Cardiac muscle cell (in vitro differentiated cells and primary cell): ENCODE results near the gene TNKS1BP1. TPM values are rescaled to one million over a fixed set of nuclear protein-coding genes. Genes with fewer than 3 reads are reported as not detected.

Experiments
- DNase-seq, 2 donors: peaks; one replicate each; pipeline versions ENCODE4 v3.0.0 to v3.0.0-alpha.2; 2010 to 2017; ENCODE audit warnings: low read depth in 1 of 2, low spot score in 1 of 2
- H3K27ac ChIP-seq: fragments of 200-600 bp; sonication (generic); 2 replicates; pipeline ENCODE4 v1.5.1; 2016
- H3K27me3 ChIP-seq: fragments of 200-600 bp; sonication (generic); 2 replicates; pipeline ENCODE4 v1.6.0; 2016; ENCODE audit warnings: control low read depth
- H3K36me3 ChIP-seq: fragments of 200-600 bp; sonication (generic); 2 replicates; pipeline ENCODE4 v1.5.1; 2016; ENCODE audit warnings: control low read depth
- H3K4me1 ChIP-seq: fragments of 200-600 bp; sonication (generic); 2 replicates; pipeline ENCODE4 v1.8.1; 2017; ENCODE audit warnings: low read depth, mild to moderate bottlenecking, mixed run types
- H3K4me3 ChIP-seq: fragments of 200-600 bp; sonication (generic); 2 replicates; pipeline ENCODE4 v1.5.1; 2016; ENCODE audit warnings: mild to moderate bottlenecking
- H3K9me3 ChIP-seq: fragments of 200-600 bp; sonication (generic); 2 replicates; pipeline ENCODE4 v1.5.1; 2017; ENCODE audit warnings: low read depth, mild to moderate bottlenecking, control low read depth
- CTCF ChIP-seq: IDR thresholded peaks from 2 replicates; pipeline ENCODE4 v1.5.1; 2012; ENCODE audit warnings: low read depth, mild to moderate bottlenecking, low read length
- polyA plus RNA-seq: library from polyadenylated mRNA; unstranded; fragments of >200 nt; fragmentation: Nextera tagmentation; extraction: Ambion mirVana; gene quantifications from 2 replicates; pipeline ENCODE4 v1.2.1, GENCODE V29; 2016
- total RNA-seq: library from RNA; depleted of rRNA; stranded (reverse); fragments of >200 nt; gene quantifications from 2 replicates; pipeline ENCODE4 v1.2.3, GENCODE V29; 2016

The TNKS1BP1 gene
- 58.9 and 69.1 TPM in 2 replicates for total RNA-seq
- 62.1 and 67.1 TPM in 2 replicates for polyA plus RNA-seq

GRCh38 chr11:57324886-57325734, at the start of gene TNKS1BP1:
Gene TNKS1BP1, minus strand, starts transcription at chr11:57324952. Its CDS starts 3,067 bp downstream, at chr11:57321885.
- peaks cover 25% of the 10 kb centered on the region for H3K36me3 ChIP-seq
- TF ChIP-seq CTCF: no peak

GRCh38 chr11:57373146-57373545, 48.4 kb upstream of the TNKS1BP1 start:
- Histone ChIP-seq H3K4me1 (no peaks in the 10 kb centered on the region), H3K27me3 (no peaks in the 10 kb centered on the region), H3K36me3 (no peaks in the 10 kb centered on the region), H3K27ac (no peak overlapping the region), H3K9me3 (no peaks in the 10 kb centered on the region), H3K4me3 (no peak overlapping the region)
- DNase-seq: peak in 1 of 2 donors; percentile 33
- TF ChIP-seq CTCF: no peak

More at GRCh38 chr11:57324886-57325734, at the start of gene TNKS1BP1:
- Histone ChIP-seq H3K27me3 (no peaks in the 10 kb centered on the region), H3K27ac (peak within 1 kb of the TSS; percentile 94), H3K4me1 (peaks cover 33% of the 10 kb centered on the region), H3K9me3 (no peaks in the 10 kb centered on the region), H3K4me3 (peak within 1 kb of the TSS; percentile 64)
- DNase-seq: peak; percentile 98 to 99

- H3K36me3 ChIP-seq: no peaks in the 10 kb centered on the region
- TF ChIP-seq CTCF: no peak
- DNase-seq: no peak
- H3K27ac ChIP-seq: no peak overlapping the region
- H3K9me3 ChIP-seq: no peaks in the 10 kb centered on the region
- H3K4me1 ChIP-seq: no peaks in the 10 kb centered on the region
- H3K4me3 ChIP-seq: no peak overlapping the region
- H3K27me3 ChIP-seq: no peaks in the 10 kb centered on the region
These were observed 46.2 kb upstream of the TNKS1BP1 start for GRCh38 chr11:57370941-57371340.

GRCh38 chr11:57370251-57370650, 45.5 kb upstream of the TNKS1BP1 start:
- H3K36me3 ChIP-seq: no peaks in the 10 kb centered on the region
- TF ChIP-seq CTCF: no peak
- H3K27me3 ChIP-seq: no peaks in the 10 kb centered on the region
- H3K27ac ChIP-seq: no peak overlapping the region
- H3K4me3 ChIP-seq: no peak overlapping the region
- no peaks in the 10 kb centered on the region for H3K4me1 ChIP-seq
- DNase-seq: no peak
- no peaks in the 10 kb centered on the region for H3K9me3 ChIP-seq

GRCh38 chr11:57368845-57369232, 44.1 kb upstream of the TNKS1BP1 start:
- H3K4me3 ChIP-seq: no peak overlapping the region
- no peaks in the 10 kb centered on the region for H3K4me1 ChIP-seq
- no peak overlapping the region for H3K27ac ChIP-seq
- DNase-seq: no peak
- no peak for TF ChIP-seq CTCF
- H3K27me3 ChIP-seq: no peaks in the 10 kb centered on the region
- no peaks in the 10 kb centered on the region for H3K36me3 ChIP-seq
- no peaks in the 10 kb centered on the region for H3K9me3 ChIP-seq
